ENCODE measurements around the gene PDIK1L. TPM values are rescaled to one million over a fixed set of nuclear protein-coding genes. Genes with fewer than 3 reads are reported as not detected.

PDIK1L gene
- total and polyA plus RNA-seq, 9 of the 15 experiments (the other 6 are each of a cell fraction or from before 2014, with no cell fraction given): 12.8 to 30.2 (median 21.5) TPM

DNA sequence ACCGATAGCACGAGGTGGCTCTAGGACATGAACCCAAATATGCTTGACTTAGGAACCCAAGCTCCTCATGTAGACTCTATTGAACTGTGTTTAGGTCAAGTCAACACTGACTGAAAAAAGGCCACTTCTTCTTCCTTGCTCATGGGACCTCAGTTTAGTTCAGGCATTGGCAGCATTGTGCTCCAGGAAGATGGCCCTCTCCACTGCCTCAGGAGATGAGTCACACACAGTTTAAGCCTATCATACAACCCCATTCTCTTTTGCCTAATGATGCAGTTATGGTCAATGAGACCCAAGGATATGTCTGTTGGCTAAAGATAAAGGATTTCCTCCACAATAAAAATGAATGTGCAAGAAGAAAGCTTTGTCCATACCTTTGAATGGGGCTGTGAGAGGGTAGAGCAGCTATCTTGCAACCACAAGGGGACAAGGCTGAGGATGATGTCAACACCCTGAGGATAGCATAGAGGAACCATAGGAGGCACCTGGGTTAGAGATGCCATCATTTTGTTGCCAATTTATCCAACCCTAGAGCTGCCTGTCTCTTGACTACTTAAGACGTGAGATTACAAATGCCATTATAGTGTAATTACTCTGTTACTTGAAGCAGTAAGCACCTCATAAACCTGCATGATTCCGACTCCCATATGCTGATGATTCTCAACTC, 41.2 kb upstream of the PDIK1L start (continued):
- TF ChIP-seq, protein P1, sequence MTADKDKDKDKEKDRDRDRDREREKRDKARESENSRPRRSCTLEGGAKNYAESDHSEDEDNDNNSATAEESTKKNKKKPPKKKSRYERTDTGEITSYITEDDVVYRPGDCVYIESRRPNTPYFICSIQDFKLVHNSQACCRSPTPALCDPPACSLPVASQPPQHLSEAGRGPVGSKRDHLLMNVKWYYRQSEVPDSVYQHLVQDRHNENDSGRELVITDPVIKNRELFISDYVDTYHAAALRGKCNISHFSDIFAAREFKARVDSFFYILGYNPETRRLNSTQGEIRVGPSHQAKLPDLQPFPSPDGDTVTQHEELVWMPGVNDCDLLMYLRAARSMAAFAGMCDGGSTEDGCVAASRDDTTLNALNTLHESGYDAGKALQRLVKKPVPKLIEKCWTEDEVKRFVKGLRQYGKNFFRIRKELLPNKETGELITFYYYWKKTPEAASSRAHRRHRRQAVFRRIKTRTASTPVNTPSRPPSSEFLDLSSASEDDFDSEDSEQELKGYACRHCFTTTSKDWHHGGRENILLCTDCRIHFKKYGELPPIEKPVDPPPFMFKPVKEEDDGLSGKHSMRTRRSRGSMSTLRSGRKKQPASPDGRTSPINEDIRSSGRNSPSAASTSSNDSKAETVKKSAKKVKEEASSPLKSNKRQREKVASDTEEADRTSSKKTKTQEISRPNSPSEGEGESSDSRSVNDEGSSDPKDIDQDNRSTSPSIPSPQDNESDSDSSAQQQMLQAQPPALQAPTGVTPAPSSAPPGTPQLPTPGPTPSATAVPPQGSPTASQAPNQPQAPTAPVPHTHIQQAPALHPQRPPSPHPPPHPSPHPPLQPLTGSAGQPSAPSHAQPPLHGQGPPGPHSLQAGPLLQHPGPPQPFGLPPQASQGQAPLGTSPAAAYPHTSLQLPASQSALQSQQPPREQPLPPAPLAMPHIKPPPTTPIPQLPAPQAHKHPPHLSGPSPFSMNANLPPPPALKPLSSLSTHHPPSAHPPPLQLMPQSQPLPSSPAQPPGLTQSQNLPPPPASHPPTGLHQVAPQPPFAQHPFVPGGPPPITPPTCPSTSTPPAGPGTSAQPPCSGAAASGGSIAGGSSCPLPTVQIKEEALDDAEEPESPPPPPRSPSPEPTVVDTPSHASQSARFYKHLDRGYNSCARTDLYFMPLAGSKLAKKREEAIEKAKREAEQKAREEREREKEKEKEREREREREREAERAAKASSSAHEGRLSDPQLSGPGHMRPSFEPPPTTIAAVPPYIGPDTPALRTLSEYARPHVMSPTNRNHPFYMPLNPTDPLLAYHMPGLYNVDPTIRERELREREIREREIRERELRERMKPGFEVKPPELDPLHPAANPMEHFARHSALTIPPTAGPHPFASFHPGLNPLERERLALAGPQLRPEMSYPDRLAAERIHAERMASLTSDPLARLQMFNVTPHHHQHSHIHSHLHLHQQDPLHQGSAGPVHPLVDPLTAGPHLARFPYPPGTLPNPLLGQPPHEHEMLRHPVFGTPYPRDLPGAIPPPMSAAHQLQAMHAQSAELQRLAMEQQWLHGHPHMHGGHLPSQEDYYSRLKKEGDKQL (CRISPR knock-in tag; IDR thresholded peaks at IDR 0.05; ENCODE audit: borderline replicate concordance): no peak
- TF ChIP-seq MEF2D (tag; conservative IDR thresholded peaks at IDR 0.05; ENCODE audit: low read depth): peak; percentile 70
- TF ChIP-seq TBL1XR1 (IDR thresholded peaks at IDR 0.05; ENCODE audit: low read length in 2 of 2): peak; percentile 54 to 98; a peak in 3 of 4 replicates
- peak; percentile 49; the same call in 1 of the 2 replicates for TF ChIP-seq SMAD3 (CRISPR knock-in tag; conservative IDR thresholded peaks at IDR 0.05)
- TF ChIP-seq, protein P2, sequence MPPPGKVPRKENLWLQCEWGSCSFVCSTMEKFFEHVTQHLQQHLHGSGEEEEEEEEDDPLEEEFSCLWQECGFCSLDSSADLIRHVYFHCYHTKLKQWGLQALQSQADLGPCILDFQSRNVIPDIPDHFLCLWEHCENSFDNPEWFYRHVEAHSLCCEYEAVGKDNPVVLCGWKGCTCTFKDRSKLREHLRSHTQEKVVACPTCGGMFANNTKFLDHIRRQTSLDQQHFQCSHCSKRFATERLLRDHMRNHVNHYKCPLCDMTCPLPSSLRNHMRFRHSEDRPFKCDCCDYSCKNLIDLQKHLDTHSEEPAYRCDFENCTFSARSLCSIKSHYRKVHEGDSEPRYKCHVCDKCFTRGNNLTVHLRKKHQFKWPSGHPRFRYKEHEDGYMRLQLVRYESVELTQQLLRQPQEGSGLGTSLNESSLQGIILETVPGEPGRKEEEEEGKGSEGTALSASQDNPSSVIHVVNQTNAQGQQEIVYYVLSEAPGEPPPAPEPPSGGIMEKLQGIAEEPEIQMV (tag; conservative IDR thresholded peaks at IDR 0.05; ENCODE audit: low read depth): no peak
- no peak for TF ChIP-seq SIRT6 (IDR thresholded peaks at IDR 0.05; ENCODE audit: low read depth, low read length)
- TF ChIP-seq, protein P3, sequence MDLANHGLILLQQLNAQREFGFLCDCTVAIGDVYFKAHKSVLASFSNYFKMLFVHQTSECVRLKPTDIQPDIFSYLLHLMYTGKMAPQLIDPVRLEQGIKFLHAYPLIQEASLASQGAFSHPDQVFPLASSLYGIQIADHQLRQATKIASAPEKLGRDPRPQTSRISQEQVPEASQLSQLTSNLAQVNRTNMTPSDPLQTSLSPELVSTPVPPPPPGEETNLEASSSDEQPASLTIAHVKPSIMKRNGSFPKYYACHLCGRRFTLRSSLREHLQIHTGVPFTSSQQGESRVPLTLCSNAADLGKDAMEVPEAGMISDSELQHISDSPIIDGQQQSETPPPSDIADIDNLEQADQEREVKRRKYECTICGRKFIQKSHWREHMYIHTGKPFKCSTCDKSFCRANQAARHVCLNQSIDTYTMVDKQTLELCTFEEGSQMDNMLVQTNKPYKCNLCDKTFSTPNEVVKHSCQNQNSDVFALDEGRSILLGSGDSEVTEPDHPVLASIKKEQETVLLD (IDR thresholded peaks at IDR 0.05): peak; percentile 69
- no peak for TF ChIP-seq NCOA2 (IDR thresholded peaks at IDR 0.05; ENCODE audit: partially characterized antibody in 2 of 2)
- TF ChIP-seq YY1 (IDR thresholded peaks at IDR 0.05; ENCODE audit: borderline replicate concordance in 1 of 3, control insufficient read depth in 1 of 3, extremely low read depth in 1 of 3, insufficient read depth in 3 of 3, insufficient read length in 1 of 3, insufficient replicate concordance in 2 of 3, low read depth in 1 of 3, low read length in 2 of 3): peak in 2 of 3 experiments; percentile 55 to 91
- TF ChIP-seq POLR2A (conservative IDR thresholded peaks at IDR 0.05): peak; percentile 75
- TF ChIP-seq POLR2AphosphoS5 (IDR thresholded peaks at IDR 0.05; ENCODE audit: control insufficient read depth, insufficient read depth, low read depth, low read length): peak; percentile 96
- TF ChIP-seq ZNF589 (CRISPR knock-in tag; IDR thresholded peaks at IDR 0.05; ENCODE audit: low read depth): peak; percentile 98
- no peak for TF ChIP-seq POLR2AphosphoS2 (IDR thresholded peaks at IDR 0.05; ENCODE audit: low read length)
- TF ChIP-seq ETV5 (CRISPR knock-in tag; IDR thresholded peaks at IDR 0.05; ENCODE audit: low read depth): peak; percentile 72; the same call in 1 of the 2 replicates
- no peak for TF ChIP-seq TSC22D4 (tag; IDR thresholded peaks at IDR 0.05)
- no peak for TF ChIP-seq SRSF9 (IDR thresholded peaks at IDR 0.05; ENCODE audit: borderline replicate concordance, low read depth, low read length)
- TF ChIP-seq ZNF24 (IDR thresholded peaks at IDR 0.05): peak; percentile 76
- no peak for TF ChIP-seq KDM4B (IDR thresholded peaks at IDR 0.05; ENCODE audit: borderline replicate concordance in 2 of 2, low read depth in 1 of 2)
- TF ChIP-seq CBFA2T2 (conservative IDR thresholded peaks at IDR 0.05): peak; percentile 99
